AG09319 (cell line): ENCODE results near the gene PHF12.

ENCODE experiments used
- DNase-seq: peaks from one replicate; pipeline ENCODE4 v3.0.0-alpha.2; 2010; ENCODE audit warnings: low read depth; ENCODE audit errors: extremely low read depth
- TF ChIP-seq, protein P1 (sequence below): IDR thresholded peaks from 2 replicates; pipeline ENCODE4 v1.5.1; 2011; ENCODE audit warnings: low read depth, mild to moderate bottlenecking, inconsistent platforms, low read length, moderate library complexity

The PHF12 gene

DNA sequence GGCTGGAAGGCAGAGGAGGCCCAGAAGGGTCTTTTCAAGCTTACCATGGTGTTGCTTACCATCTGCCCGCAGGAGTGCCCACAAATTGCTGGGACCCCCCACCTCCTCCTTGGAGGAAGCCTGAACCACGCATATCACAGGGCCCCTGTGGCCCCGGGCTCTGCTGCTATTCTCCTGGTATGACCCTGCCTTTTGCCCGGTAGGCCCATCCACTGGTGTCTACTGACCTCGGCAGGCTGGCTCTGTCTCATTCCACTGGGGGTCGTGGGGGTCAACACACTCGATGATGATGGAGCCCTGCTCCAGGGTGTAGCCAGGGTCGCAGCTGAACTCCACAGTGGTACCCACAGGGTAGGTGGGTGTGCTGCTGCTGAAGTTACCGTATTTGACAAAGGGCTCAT lies 8.2 kb upstream of the PHF12 start:
- TF ChIP-seq, protein P1, sequence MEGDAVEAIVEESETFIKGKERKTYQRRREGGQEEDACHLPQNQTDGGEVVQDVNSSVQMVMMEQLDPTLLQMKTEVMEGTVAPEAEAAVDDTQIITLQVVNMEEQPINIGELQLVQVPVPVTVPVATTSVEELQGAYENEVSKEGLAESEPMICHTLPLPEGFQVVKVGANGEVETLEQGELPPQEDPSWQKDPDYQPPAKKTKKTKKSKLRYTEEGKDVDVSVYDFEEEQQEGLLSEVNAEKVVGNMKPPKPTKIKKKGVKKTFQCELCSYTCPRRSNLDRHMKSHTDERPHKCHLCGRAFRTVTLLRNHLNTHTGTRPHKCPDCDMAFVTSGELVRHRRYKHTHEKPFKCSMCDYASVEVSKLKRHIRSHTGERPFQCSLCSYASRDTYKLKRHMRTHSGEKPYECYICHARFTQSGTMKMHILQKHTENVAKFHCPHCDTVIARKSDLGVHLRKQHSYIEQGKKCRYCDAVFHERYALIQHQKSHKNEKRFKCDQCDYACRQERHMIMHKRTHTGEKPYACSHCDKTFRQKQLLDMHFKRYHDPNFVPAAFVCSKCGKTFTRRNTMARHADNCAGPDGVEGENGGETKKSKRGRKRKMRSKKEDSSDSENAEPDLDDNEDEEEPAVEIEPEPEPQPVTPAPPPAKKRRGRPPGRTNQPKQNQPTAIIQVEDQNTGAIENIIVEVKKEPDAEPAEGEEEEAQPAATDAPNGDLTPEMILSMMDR, result no peak
- DNase-seq, result no peak

DNA sequence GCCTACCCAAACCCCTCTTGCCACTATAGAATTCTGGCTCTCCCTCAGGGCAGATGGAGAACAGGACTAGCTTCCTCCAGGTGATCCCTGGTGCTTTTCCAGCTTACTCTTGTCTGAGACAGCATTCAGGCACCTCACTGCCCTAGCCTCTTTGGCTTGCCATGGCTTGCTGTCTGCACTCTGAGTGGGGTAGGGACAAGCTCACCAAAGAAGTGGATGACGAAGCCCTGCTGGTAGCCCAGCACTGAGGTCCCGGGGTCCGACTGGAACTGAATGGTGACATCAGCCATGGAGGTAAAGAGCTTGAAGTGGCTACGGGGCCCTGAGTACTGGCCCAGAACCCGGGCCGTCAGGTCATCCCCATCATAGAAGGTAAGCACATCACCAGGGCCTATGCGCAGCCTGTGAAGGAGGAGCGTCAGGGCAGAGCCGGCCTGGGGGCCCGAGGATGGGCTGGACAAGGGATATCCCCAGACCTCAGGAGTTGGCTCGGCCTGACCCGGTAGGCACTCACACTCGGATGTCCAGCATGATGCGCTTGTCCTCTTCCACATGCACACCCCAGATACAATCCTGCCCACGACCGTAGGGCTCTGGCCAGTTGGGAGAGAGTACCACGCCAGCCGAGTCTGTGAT lies 7.6 kb upstream of the PHF12 start:
- DNase-seq, result no peak
- TF ChIP-seq, protein P1, result no peak

DNA sequence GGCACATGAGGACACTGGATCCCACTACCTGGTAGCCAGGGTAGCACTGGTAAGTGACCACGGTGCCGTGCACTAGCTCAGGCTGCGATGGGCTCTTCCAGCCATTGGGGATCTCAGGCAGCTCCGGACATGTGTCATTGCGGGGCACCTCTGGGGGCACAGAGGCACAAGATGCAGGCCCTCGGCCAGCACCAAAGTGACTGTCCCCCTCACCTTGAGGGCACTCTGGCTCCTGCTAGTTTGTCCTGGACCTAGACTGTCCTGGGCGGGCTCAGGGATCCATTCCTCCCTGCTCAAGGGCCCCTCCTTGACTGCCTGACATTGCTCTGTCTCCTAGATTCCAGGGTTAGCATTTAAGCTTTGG lies 6.7 kb upstream of the PHF12 start:
- DNase-seq, result no peak
- TF ChIP-seq, protein P1, result no peak

DNA sequence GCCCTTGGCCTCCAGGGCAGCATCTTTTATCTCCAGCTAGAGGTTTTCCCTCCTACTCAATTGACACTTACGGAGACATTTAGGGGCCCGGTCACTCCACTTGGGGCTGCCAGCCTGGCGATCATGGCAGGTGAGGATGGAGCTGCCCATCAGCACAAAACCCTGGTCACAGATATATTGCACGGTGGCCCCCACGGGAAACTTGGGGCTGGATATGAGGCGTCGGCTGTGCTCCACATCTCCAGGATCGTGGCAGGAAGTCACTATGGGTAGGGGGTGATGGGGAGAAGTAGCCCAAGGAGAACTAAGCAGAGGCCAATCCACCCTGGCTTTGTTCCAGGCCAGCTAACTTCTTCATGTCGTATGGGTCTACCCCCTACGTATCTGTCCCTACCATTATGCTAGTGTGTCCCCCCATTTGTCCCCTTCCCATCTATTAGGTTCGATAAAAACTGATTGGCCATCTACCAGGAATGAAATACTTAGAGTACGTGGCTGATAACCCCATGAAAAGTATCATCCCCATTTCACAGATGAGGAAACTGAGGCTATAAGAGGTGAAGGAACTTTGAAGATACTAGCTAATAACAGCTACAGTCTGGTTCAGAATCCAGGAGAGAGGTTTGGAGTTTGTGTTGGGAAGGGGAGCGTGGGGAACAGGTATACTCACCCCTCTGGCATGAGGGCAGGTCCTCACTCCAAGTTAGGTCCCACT lies 6.1 kb upstream of the PHF12 start:
- TF ChIP-seq, protein P1, result no peak
- DNase-seq, result no peak

DNA sequence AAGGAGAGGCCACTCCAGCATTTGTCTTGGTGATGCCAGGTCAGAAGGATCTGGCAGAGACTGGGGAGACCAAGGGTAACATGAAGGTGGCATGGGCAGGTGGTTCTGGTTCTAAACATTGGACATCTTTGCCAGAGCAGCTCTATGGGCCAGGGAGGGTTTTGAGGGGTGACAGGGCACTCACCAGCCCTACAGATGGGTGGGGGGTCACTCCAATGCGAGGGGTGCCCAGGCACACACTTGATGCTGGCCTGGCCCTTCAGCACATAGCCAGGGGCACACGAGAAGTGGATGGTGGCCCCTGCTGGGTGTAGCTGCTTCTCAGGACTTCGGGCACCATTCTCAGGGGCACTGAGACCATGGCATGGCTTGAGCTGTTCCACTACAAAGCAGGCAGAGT lies 5.5 kb upstream of the PHF12 start:
- no peak for DNase-seq
- TF ChIP-seq, protein P1, result no peak

DNA sequence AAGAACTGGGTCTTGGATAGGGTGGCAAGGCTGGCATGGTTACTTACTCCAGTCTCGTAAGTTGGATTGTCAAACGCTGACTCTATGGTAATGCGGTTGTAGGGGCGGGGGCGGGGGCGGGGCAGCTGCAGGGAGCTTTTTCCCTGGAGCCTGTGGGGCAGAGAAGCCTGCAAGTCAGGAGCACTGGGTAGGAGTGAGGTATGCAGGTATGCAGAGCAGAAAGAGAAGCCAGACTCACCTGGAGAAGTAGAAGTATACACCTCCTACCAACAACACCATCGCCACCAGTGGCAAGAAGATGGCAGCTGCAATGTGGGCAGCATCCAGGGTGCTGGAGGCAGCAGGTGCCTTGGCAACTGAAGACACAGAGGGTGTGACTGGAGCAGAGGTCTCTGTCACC lies 4.8 kb upstream of the PHF12 start:
- no peak for DNase-seq
- TF ChIP-seq, protein P1, result no peak

DNA sequence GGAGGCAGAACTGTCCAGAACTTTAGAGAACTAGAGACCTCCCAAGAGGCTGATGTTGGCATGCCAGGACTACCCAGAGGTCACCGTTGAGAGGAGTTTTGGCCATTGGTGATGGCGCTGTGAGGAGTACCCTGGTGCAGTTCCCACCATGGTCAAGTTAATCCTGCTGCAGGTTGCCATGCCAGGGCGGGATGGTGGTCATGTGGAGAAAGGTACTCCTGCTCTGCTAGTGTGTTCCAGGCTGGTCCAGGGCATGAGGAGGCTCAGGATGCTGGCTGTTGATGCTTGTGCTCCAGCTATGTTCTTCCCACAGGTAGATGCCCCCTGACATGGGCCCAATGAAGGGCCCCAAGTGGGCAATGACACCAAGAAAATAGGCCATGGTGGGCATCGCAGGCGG lies 4.1 kb upstream of the PHF12 start:
- no peak for DNase-seq
- TF ChIP-seq, protein P1, result no peak
